GM20431 (cell line): ENCODE data around the gene ANKMY1.

Experiments
- in situ Hi-C: fragments of 300-500 bp; cut with MseI, MboI; formaldehyde crosslinking; loops from one replicate; pipeline ENCODE4 v1.15.0; 2020; ENCODE audit warnings: low sequenced_read_pairs; ENCODE audit not compliant: unreplicated experiment

ANKMY1 gene, protein sequence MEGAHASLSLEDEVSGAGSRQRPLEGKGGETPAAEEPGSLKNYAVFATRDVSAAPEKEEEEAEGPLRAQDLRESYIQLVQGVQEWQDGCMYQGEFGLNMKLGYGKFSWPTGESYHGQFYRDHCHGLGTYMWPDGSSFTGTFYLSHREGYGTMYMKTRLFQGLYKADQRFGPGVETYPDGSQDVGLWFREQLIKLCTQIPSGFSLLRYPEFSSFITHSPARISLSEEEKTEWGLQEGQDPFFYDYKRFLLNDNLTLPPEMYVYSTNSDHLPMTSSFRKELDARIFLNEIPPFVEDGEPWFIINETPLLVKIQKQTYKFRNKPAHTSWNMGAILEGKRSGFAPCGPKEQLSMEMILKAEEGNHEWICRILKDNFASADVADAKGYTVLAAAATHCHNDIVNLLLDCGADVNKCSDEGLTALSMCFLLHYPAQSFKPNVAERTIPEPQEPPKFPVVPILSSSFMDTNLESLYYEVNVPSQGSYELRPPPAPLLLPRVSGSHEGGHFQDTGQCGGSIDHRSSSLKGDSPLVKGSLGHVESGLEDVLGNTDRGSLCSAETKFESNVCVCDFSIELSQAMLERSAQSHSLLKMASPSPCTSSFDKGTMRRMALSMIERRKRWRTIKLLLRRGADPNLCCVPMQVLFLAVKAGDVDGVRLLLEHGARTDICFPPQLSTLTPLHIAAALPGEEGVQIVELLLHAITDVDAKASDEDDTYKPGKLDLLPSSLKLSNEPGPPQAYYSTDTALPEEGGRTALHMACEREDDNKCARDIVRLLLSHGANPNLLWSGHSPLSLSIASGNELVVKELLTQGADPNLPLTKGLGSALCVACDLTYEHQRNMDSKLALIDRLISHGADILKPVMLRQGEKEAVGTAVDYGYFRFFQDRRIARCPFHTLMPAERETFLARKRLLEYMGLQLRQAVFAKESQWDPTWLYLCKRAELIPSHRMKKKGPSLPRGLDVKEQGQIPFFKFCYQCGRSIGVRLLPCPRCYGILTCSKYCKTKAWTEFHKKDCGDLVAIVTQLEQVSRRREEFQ

DNA sequence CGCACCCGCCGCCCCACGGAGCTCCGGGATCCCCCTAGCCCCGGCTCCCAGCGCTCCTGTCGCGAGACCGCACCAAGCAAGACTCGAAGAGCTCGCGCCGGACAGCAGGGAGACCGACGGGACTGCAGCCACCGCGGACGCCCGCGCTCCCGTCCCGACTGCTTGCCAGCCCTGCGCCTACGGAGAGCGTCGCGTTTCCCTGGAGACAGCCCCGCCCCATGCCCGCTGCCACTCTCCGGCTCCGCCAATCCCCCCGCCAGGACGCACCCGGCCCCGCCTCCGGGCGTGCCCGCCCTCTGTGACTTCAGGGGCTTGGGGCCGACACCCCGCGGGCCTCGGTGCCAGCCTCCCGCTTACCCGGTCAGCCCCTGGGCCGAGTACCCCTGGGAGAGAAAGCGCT, at the start of gene ANKMY1:
TSS of gene ANKMY1 (minus strand) at position 181 of the 400 bp plus-strand sequence. CDS start 653 bp downstream, outside the sequence.
- in situ Hi-C loops, result no loop called here

DNA sequence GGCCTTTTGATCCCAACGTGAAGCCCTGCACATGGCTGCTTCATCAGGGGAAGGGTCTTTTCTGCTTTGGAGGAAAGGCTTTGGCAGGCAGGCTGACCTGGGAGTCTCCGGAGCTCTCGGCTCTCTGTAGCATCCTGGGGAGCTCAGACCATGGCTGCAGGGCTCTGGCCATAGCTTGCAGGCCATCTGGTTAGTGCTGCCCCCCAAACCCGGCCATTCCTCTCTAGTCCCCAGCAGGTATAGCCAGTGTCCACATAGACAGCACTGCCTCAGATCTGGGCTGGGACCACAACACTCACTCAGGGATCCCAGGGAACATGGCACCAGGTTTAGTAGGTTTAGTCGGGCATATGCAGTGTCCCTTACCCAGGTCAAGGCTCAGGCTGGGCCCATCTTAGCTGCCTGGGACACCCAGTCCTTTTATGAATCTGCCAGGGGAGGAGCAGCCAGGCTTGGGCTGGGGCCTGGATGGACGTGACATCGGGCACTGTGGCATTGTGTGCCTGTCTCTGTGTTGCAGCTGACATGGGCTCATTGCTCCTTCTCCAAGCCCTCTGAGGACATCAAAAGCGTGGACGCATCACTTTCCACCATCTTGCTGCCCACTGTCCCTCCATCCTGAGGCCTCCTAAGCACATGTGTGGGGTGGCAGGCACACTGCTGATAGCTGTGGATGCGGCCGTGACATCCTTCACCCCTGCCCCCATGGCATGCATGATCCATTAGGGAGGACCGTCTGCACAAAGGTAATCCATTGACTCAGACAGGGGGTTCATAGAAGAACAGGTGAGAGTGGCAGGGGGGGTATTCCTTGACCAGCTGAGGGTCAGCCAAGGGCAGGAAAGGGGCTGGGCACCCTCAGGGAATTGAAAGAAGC, 48.3 kb upstream of the ANKMY1 start:
- in situ Hi-C loops, result no loop called here

DNA sequence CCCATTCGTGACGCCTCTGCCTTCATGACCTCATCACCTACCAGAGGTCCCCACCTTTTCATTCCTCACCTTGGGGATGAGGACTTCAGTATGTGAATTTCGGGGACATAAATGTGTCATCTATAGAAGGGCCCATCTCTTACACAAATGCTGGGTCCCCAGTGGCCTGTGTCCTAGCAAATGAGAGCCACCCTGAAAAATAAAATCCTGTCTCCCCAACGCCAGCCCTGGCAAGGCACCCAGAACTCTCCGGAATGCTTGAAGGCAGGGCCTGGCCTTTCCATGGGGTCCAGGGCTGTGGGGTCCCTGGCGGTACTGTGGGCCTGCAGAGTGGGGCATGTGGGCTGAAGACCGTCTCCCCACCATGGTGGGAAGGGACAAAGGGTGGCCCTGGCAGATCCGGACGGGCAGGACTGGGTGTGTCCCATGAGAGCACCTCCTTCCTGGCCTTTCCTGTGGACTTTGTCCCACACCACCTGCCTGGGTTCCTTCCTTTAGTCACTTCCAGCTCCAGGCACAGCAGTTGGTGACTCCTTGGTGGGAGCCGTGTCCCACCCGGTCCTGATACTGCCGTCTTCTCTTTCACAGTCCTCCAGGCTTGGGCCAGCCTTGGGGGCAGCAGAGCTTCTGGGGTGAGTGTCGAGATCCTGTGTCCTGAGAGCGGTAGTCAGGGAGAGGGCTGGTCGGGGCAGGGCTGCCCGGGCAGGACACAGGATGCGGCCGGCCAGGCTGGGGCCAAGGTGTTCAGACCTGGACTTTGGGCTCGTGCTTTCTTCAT, 47.3 kb upstream of the ANKMY1 start:
- in situ Hi-C loops, result no loop called here

DNA sequence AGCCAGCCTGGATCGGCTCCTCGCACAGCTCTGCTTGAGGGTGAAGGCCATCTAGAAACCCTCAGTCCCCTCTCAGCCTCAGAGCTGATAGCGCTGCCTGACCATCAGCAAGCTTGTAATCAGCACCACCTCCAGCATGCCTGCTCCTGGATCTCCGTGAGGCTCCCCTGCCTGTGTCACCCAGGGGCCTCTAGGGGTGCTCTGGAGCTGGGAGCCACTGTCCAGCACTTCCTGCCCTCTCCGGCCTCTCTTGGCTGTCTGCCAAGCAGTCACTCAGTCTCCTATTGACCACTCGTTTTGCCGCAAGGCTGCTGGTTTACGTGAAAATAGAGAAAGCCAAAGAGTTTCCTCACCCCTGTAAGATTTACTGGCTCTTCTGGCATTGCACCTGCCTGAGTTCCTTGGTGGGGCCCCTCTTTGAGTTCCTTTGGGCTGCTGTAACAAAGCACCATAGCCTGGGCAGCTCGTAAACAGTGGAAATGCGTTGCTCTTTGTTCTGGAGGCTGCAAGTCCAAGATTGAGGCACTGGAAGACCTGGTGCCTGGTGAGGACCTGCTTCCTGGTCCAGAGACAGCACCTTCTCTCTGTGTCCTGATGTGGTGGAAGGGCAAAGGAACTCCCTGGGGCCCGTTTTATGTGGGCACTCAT, 46.6 kb upstream of the ANKMY1 start:
- in situ Hi-C loops, result no loop called here

DNA sequence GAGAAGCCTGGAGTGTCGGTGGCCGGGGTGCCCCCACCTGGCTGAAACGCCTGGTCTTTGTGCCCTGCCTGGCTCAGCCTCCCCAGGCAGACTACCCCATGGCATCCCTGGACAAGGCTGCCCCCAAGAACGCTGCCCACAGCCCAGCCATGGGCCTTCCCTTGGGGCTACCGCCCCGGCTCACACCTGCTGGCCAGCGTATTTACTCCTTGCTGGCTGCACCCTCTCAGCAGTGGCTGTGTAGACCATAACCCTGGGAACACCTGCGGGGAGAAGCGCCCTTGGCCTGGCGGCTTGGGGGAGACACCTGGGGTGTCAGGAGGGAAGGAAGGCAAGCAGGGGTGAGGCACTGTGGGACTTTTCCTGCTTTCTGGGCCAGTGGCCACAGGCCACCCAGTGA, 46.1 kb upstream of the ANKMY1 start:
- in situ Hi-C loops, result no loop called here

DNA sequence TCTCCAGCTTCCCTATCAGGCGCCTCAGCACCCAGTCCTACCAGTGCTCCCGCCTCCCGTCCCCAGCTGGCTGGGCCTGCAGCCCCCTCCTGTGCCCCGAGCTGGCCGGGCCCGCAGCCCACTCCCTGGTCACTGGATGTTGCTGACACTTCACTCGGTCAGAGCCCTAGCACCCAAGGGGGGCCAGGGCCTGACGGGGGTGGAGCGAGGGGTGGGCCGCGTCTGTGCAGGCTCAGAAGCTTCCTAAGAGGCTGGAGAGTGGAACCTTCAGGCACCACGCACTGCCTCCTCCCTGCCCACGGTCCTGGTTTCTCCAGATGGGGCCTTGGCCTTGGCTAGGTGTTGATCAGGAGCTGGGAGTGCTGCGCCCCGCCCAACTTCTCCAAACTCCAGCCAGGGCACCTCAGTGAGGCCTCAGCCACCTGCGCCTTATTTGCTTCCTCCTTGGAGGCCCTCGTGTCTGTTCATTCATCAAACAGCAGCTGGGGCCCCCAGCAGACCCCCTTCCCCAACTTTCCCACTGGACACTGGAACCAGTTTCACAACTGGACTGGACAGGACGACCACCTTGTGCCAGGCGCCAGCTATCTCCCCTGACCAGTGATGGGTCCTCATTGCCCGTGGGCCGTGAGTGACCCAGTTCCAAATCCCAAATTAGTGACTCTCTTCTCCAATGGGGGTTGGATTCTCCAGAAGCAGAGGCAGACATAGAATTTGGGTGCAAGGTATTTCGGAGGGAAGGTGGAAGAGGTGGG, 45.5 kb upstream of the ANKMY1 start:
- in situ Hi-C loops, result no loop called here

DNA sequence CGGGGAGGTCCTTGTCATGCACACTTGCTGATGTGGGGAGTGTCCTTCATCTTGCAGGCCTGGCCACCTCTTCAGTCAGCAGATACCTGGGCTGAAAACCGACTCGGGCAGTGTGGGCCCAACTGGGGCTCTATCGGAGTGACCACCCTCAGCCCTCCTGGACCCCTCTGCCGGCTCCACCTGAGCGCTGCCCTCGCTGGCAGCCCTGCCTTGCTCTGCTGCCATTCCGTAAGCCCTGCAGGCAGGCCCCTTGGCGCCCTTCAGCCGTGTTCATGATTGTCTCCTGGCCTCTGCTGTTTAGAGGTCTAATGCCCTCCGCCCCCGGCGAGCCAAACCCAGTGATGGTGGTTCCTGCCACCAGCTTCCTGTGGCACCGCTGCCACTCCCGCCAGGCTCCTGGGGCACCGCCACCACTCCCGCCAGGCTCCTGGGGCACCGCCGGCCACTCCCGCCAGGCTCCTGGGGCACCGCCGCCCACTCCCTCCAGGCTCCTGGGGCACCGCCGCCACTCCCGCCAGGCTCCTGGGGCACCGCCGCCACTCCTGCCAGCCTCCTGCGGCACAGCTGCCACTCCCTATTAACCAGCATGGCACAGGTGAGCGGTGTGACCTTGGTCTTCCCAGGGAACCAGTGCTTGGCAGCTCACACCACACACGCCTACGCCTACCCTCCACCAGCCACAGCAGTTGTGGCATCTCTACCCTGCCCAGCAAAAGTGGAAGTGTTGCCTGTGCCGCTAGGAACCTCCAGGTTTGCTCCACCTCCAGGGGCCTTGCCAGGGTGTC, 44.7 kb upstream of the ANKMY1 start:
- in situ Hi-C loops, result no loop called here

DNA sequence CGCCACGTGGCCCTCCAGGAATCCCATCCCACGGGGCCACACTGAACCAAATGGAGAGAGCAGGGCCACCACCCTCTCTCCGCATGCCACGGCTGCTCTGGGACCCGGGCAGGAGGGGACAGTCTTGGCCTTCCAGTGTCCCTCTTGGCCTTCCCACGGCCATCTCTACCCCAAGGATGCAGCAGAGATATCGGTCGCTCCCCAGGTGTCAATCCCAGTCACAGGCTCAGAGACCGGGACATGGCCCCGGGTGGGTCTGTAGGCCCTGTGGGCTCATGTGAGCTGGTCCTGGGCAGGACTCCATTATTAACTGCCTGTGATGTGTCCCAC, 44.0 kb upstream of the ANKMY1 start:
- in situ Hi-C loops, result no loop called here

DNA sequence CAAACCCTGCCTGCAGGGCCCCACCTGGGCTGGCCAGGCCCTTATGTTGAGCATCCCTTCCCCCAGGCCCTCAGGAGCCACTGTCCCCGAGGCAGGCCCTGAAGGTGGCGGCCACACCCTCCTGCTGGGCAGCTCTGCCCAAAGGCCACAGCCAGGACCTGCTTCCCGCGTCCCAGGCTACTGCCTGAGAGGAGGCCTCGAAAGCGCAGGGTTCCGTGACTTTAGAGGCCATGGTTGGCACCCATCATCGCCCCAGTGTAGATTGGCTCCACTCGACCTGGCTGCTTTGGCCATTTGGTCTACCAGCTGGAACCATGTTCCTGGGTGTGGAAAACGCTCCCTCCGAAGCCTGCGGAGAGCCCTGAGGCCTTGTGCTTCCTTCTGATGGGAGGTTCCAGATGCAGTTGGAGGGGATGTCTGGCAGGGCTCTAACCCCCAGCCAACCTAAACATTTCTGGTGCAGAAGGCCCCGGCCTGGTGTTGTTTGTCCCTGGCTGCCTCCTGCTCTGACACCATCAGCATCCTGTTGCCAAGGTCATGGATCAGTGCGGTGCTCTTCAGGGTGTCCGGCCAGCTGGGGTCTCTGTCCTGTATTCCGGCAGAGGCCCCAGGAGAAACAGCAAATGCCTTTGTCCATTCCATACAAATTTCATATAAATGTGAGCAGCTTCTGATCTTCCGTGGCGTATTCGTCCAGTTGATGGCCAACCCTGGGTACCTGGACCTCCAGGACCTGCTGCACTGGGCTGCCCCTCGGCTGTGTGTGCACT, 43.5 kb upstream of the ANKMY1 start:
- in situ Hi-C loops, result no loop called here

DNA sequence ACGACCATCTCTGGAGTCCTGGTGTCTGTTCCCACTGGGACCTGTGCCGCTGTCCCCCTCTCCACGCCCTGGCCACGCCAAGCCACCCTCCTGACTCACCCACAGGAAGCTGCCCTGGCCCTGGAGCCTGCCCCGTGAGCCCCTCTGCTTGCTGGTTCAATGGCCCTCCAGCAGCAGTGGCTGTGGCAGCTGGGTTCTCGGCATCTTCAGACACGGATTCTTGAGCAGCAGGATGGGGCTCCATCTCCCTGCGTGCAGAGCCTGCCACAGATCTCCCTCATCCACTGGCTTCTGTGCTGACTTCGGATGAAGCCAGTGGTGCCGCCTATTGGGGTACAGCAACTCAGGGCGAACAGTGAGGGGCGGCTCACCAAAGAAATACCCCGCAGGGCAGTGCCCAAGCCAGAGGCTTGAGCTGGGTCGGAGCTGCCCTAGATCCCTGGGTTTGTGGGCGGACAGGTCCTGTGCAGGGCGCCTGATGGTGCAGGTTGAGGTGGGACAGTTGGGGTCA, 42.7 kb upstream of the ANKMY1 start:
- in situ Hi-C loops, result no loop called here

DNA sequence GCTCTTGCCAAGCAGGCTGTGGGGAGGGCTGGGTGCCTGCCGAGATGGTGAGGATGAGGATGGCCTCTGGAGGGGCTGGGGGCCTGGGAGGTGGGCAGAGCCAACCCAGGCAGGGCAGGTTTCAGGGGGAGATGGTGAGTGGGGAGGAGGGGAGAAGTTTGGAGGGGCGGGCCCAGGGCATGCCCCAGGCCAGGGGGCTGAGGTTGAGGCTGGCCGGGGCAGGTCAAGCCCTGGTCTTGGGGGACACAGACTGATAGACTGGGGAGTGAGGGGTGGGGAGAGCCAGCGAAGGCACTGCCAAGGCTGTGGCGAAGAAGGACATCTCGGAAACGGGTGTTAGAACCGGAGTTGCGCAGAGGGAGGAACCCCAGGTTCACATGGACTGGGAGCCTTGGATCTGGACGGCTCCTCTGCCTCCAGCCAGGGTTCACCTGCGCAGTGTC, 41.4 kb upstream of the ANKMY1 start:
- in situ Hi-C loops, result no loop called here

DNA sequence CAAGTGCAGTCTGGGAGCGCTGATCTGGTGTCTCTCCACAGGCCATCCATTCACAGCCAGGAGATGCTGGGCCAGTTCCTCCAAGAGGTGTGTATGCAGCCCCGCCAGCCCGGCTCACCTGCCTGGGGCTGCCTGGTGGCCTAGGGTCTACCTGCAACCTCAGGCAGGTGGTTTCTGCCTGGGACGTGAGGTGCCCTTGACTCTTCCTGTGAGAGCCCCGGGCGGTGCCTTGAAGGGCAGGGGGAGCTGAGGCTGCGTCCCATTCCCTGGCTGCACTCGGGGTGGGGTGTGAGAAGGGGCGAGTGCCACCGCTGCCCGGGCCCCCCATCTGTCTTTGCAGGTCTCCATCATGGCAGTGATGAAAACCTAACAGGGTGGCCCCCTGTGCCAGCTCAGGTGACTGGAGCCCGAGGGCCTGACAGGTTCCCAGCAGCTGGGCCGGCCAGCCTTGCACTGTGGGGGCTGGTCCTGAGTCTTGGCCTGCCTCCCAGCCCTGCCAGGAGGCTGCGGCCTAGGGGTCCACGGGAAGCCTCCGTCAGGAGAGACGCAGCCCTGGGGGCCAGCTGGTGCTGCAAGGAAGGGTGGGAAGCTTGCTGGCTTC, 40.6 kb upstream of the ANKMY1 start:
- in situ Hi-C loops, result no loop called here

DNA sequence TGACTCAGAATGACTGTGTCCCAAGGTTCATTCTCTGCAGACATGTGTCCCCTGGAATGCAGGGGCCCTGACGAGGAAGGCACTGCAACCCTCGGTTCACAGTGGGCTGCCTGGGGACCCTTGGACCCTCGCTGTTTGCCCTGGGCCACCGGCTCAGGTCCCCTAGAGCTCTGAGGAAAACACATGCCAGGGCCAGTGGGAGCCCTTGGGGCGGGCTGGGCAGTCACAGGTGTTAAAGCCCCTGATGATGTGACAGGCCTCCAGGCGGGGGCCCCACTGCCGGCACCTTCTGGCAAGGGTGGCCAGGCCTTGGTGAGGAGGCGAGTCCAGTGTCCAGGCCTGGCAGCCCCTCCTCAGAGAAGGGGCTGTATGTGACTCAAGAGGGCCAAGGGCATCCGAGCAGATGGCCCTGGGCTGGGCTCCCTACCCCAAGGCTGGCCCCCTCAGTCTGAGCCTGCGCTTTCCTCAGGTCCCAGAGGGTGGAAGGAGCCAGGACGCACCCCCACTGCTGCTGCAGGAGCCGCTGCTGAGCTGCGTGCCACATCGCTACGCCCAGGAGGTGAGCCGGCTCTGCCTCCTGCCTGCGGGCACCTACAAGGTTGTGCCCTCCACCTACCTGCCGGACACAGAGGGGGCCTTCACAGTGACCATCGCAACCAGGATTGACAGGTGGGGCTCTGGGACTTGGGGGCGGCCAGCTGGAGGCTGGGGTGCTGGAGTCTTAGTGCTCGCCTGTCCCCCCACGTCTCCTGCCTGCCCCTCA, 39.8 kb upstream of the ANKMY1 start:
- in situ Hi-C loops, result no loop called here

DNA sequence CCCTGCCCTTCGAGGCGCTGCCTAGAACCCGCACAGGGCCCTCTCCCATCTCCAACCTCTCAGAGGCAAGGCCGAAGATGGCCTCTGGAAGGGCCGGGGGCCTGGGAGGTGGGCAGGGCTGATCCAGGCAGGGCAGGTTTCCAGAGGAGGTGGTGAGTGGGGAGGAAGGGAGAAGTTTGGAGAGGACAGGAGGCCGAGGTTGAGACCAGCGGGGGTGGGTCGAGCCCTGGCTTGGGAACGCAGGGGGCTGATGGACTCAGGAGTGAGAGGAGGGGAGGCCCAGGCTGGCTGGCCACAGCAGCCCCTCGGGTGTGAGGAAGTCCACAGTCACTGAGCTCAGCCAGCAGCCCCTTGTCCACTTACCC, 39.2 kb upstream of the ANKMY1 start:
- in situ Hi-C loops, result no loop called here

DNA sequence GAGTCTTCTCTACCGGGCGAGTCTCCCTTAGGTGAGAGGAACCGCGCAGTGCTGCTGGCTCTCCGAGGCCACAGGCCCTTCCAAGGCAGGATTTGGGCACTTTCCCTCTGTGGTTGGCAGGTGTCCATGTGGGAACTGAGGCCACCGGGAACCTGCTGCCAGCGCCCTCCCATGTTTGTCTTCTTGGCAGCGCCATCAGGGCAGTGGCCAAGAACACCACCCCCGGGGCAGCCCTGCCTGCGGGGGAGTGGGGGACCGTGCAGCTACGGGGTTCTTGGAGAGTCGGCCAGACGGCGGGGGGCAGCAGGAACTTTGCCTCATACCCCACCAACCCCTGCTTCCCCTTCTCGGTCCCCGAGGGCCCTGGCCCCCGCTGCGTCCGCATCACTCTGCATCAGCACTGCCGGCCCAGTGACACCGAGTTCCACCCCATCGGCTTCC, 38.7 kb upstream of the ANKMY1 start:
- in situ Hi-C loops, result no loop called here
